ENCODE results near the gene C1orf52. TPM values are rescaled to one million over a fixed set of nuclear protein-coding genes. Genes with fewer than 3 reads are reported as not detected.

Gene C1orf52
- total and polyA plus RNA-seq, 8 donors = 8.0 to 16.7 (median 10.2) TPM

DNA sequence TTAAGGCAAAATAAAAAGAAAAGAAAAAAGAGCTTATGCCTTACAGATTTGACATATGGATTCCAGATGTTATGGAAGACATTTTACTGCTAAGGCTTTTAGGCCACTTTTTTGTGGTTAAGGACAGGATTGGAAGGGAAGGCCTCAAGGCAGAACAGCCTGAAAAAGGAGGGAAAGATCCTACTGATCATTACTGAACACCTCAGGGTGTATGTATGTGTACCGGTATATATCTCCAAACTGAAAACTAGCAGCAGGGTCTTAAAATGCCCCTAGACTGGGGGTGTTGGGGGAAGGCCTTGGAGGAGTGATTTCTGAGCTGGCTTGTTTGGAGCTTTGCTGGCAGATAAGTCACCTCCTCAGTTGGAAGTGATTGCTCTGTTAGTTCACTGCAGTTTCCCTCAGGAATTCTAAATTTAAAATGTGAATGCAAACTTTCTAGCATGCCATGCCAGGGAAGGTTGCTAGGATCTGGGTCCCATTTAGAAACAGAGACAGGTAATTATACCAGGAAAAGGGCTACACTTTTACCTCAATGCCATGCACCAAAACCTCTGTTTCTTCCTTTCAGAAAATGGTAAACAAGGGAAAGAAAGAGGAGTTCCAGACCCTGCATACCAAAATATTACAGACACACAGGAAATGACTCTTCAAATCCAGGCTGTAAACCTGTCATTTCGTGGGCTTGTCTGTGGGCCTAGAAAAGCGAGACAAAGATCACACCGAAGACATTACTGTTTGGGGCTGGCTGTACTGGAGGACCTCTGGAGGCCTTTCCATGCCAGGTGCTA is 15.0 kb downstream of the C1orf52 start:
- Histone ChIP-seq H3K9me3 (no peaks in the 10 kb centered on the region), H3K27ac (no peak overlapping the region), H3K4me1 (peaks cover 0 to 13% (median 13%) of the 10 kb centered on the region in 3 donors), H3K36me3 (no peaks in the 10 kb centered on the region), H3K27me3 (no peaks in the 10 kb centered on the region), H3K4me3 (no peak overlapping the region)
- no peak for FAIRE-seq
- TF ChIP-seq, protein P1, sequence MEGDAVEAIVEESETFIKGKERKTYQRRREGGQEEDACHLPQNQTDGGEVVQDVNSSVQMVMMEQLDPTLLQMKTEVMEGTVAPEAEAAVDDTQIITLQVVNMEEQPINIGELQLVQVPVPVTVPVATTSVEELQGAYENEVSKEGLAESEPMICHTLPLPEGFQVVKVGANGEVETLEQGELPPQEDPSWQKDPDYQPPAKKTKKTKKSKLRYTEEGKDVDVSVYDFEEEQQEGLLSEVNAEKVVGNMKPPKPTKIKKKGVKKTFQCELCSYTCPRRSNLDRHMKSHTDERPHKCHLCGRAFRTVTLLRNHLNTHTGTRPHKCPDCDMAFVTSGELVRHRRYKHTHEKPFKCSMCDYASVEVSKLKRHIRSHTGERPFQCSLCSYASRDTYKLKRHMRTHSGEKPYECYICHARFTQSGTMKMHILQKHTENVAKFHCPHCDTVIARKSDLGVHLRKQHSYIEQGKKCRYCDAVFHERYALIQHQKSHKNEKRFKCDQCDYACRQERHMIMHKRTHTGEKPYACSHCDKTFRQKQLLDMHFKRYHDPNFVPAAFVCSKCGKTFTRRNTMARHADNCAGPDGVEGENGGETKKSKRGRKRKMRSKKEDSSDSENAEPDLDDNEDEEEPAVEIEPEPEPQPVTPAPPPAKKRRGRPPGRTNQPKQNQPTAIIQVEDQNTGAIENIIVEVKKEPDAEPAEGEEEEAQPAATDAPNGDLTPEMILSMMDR (IDR thresholded peaks at IDR 0.05) = no peak
- no peak for DNase-seq
- no peak for ATAC-seq
- WGBS, 2 donors = 75 to 78% methylated on average over 4 of the region's 4 CpGs
- intact Hi-C loops (cut with DNase I) = no loop called here

DNA sequence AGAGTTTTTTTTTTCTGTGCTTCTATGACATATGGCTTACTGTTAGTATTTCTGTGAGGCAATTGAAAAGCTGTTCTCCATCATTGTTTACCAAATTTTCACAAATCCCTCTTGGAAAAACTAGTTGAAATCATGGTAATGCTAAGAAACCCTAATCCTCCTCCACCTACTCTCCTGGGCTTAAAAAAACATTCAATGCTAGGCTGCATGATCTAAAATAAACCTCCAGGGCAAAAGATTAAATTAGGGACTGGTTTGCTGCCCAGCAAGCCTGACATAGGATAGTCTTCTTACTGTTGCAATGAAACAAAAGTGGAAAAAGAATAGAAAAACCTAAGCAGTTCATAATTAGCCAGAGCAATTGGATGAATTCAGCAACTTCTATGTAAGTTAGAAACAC is 16.1 kb downstream of the C1orf52 start:
- ATAC-seq (no peak), DNase-seq (no peak), FAIRE-seq (no peak)
- Histone ChIP-seq H3K4me3 (no peak overlapping the region), H3K27ac (no peak overlapping the region), H3K4me1 (peaks cover 0 to 13% (median 13%) of the 10 kb centered on the region in 3 donors), H3K36me3 (no peaks in the 10 kb centered on the region), H3K9me3 (no peaks in the 10 kb centered on the region), H3K27me3 (no peaks in the 10 kb centered on the region)
- intact Hi-C loops (cut with DNase I) = no loop called here
- TF ChIP-seq, protein P1 (IDR thresholded peaks at IDR 0.05) = no peak

DNA sequence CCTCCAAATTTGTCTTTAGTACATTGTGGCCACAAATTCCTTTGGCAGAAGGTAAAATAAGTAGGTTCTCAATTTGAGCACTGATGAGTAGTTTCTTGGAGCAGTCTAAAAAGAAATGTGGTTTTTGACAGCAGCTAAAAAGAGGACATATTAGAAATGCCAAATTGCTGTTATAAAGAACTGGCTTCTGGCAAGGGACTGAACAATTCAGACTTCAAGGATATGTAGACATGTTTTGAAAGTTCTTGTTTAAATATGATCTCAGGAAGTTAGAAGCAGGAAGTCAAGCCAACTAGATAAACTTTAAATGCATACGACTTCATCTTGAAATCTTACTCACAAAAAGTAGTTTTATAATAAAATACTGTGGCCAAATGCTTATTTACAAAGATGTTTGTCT is 18.8 kb downstream of the C1orf52 start:
- Histone ChIP-seq H3K27ac (peak overlapping the region in 2 of 4 donors; percentile 66 to 68), H3K9me3 (no peaks in the 10 kb centered on the region), H3K27me3 (no peaks in the 10 kb centered on the region), H3K36me3 (no peaks in the 10 kb centered on the region), H3K4me3 (no peak overlapping the region), H3K4me1 (peaks cover 0 to 13% (median 13%) of the 10 kb centered on the region in 3 donors)
- DNase-seq (no peak), FAIRE-seq (no peak), ATAC-seq (peak; percentile 53 to 68 (median 61))
- intact Hi-C loops (cut with DNase I) = no loop called here
- TF ChIP-seq, protein P1 (IDR thresholded peaks at IDR 0.05) = no peak
- 10% methylated on average over 1 of the region's 1 CpG for WGBS, 2 donors

DNA sequence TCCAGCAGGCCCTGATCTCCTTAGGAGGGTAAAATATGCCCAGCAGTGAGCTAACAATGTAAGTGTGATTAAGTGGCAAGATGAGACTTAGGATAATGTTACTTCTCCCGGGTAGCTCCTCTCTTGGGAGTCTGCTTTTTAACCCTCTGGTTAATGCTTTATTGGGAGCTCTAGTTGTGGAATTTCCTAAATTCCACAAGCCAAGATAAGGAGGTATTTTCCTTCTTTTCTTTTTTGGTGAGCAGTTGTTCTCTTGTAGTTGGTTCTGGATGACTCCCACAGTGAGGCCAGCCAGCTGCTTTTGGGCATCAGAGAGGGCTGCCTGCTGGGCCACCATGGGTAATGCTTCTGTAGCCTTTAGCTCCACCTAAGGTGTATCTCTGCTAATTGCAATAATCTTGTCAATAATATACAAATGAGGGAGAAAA is 19.3 kb downstream of the C1orf52 start:
- Histone ChIP-seq H3K4me1 (peaks cover 0 to 13% (median 13%) of the 10 kb centered on the region in 3 donors), H3K4me3 (no peak overlapping the region), H3K36me3 (no peaks in the 10 kb centered on the region), H3K27me3 (no peaks in the 10 kb centered on the region), H3K27ac (peak overlapping the region in 2 of 4 donors; percentile 66 to 68), H3K9me3 (no peaks in the 10 kb centered on the region)
- intact Hi-C loops (cut with DNase I) = no loop called here
- ATAC-seq (peak; percentile 57 to 88 (median 82)), DNase-seq (no peak), FAIRE-seq (no peak)
- TF ChIP-seq, protein P1 (IDR thresholded peaks at IDR 0.05) = no peak
- 8 to 10% methylated on average over 1 of the region's 1 CpG for WGBS, 2 donors

DNA sequence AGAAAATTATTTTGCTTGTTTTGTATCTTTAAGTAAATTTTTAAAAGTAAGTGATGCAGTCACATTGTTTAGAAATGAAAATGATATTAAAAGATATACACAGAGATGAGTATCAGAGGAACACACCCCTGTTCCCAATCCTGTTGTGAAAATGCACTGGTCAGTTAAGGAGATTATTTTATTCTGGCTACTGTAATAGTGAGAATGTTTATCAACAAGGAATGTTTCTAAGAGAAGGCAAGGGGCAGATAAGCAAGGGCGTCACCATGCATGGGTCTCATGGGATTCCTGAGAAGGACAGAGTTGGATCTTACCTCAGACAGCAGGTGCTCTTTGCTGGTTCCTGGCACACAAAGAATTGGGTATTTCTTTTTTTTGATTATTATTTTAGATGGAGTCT is 21.8 kb downstream of the C1orf52 start:
- ATAC-seq (no peak), FAIRE-seq (no peak), DNase-seq (no peak)
- TF ChIP-seq, protein P1 (IDR thresholded peaks at IDR 0.05) = no peak
- no peaks in the 10 kb centered on the region for H3K9me3 ChIP-seq
- intact Hi-C loops (cut with DNase I) = no loop called here
- peaks cover 0 to 13% (median 0%) of the 10 kb centered on the region in 3 donors for H3K4me1 ChIP-seq
- H3K4me3 ChIP-seq = no peak overlapping the region
- H3K27me3 ChIP-seq = no peaks in the 10 kb centered on the region
- 74 to 81% methylated on average over 1 of the region's 1 CpG for WGBS, 2 donors
- no peak overlapping the region for H3K27ac ChIP-seq
- no peaks in the 10 kb centered on the region for H3K36me3 ChIP-seq

All from pancreas (tissue), 10 donors.